NOMO-1 treated with DMSO at 0.1 percent for 48 hours (cell line): Measurements from ENCODE around the gene MRO.

Experiments
- DNase-seq: peaks from one replicate; lab custom pipeline; 2025; ENCODE audit not compliant: unreplicated experiment; lab: John Stamatoyannopoulos, UW

The MRO gene

DNA sequence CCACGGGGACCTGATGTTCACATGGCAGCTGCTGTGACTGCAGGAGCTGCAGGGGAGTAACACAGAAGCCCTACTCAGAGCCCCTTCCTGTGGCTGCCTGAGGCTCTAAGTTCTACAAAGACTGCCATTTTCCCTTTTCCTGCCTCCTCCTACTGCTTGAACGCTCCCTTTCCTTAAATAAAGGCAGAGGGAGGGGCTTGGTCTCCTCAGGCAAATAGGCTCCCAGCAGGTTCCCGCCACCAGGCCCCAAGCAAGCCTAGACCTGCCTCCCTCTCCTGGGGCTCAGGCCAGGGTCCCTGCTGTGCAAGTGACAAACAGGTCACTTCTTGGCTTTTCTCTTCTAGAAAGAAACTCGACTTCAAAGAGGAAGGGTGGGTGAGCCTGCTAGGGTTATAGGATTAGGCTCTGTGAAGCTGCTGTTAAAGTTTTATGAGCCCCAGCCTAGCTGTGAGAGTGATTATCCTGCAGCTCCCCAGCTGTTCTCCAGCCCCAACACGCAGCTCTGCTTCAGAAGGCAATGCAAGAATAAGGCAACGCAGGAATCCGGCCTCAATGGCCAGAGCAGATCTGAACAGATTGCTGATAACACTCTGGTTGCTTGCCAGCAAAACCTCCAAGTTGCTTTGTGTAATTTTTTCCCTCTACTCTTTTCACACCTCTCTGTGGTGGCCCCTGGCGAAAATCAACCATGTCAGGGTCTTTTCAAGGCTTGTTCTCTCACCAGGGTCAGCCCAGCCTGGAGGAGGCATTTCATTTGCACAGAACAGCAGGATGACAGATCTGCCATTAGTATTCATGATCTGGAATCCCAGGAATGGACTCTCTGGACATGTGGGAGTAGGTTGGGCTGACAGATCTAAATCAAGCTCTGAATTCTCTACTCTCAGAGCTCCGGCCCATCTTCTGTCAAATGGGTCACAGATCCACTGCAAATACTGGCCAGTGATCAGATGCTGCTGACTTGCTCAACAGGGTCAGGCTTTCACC, 71.3 kb downstream of the MRO start:
- DNase-seq, result no peak

- DNase-seq, result no peak
Observed at GRCh38 chr18:50747849-50748242, 72.0 kb downstream of the MRO start.

DNA sequence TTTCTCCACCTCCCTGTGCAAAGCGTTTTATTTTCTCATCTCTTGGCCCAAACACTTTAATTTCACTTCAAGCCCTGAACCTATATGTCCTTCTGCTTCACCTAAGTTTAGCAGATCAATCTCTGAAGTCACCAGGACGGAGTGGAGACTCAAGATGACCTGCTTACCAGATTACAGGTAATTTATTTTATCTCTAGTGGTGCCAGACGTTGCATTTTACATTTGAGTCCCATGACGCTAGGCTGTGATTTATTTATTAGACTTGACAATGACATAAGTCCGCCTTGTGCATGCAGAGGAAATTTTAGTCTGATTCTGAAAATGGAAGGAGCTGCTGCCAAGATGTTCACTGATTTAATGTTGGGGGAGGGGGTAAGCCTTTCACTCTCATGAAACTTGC, 73.9 kb downstream of the MRO start:
- no peak for DNase-seq
